Breast epithelium (tissue), 3 donors: Measurements from ENCODE around the gene ENG.

Experiments
- POLR2A ChIP-seq: fragments of 450-650 bp; IDR thresholded peaks from one replicate; pipeline ENCODE4 v1.6.1; 2016; ENCODE audit warnings: antibody characterized with exemption, mild to moderate bottlenecking, moderate library complexity
- POLR2AphosphoS5 ChIP-seq, 3 donors: sonication (generic); formaldehyde crosslinking; IDR thresholded peaks; one replicate each; pipeline ENCODE4 v1.6.1; 2017; ENCODE audit warnings: antibody characterized with exemption in 3 of 3
- TF ChIP-seq, protein P1 (sequence below), 3 donors: fragments of 450-650 bp; IDR thresholded peaks; one replicate each; pipeline ENCODE4 v1.5.1; 2016 to 2017; ENCODE audit warnings: antibody characterized with exemption in 3 of 3, mild to moderate bottlenecking in 3 of 3, moderate library complexity in 3 of 3

GRCh38 chr9:127815512-127816361 is 38.7 kb downstream of the ENG start:
- TF ChIP-seq, protein P1, sequence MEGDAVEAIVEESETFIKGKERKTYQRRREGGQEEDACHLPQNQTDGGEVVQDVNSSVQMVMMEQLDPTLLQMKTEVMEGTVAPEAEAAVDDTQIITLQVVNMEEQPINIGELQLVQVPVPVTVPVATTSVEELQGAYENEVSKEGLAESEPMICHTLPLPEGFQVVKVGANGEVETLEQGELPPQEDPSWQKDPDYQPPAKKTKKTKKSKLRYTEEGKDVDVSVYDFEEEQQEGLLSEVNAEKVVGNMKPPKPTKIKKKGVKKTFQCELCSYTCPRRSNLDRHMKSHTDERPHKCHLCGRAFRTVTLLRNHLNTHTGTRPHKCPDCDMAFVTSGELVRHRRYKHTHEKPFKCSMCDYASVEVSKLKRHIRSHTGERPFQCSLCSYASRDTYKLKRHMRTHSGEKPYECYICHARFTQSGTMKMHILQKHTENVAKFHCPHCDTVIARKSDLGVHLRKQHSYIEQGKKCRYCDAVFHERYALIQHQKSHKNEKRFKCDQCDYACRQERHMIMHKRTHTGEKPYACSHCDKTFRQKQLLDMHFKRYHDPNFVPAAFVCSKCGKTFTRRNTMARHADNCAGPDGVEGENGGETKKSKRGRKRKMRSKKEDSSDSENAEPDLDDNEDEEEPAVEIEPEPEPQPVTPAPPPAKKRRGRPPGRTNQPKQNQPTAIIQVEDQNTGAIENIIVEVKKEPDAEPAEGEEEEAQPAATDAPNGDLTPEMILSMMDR (IDR thresholded peaks at IDR 0.05) = no peak
- TF ChIP-seq POLR2A (no peak), POLR2AphosphoS5 (IDR thresholded peaks at IDR 0.05) (no peak)
